KMS-11 (cell line): ENCODE measurements around the gene PPP1R2.
A peak's percentile ranks its signal among the peaks of the same experiment; 100 is the strongest.

ENCODE experiments used
- H2AFZ ChIP-seq: fragments of 200-600 bp; sonication (generic); 2 replicates; pipeline ENCODE4 v1.6.1; 2016; ENCODE audit warnings: antibody characterized with exemption, mixed run types, low read depth
- H3K27ac ChIP-seq: fragments of 200-600 bp; sonication (generic); 2 replicates; pipeline ENCODE4 v1.6.1; 2016; ENCODE audit warnings: mild to moderate bottlenecking, mixed run types
- H3K27me3 ChIP-seq: fragments of 200-600 bp; sonication (generic); 2 replicates; pipeline ENCODE4 v1.6.1; 2017; ENCODE audit warnings: mild to moderate bottlenecking, low read depth, mixed run types, moderate library complexity; ENCODE audit not compliant: insufficient read depth
- H3K36me3 ChIP-seq: fragments of 200-600 bp; sonication (generic); 2 replicates; pipeline ENCODE4 v1.6.1; 2017; ENCODE audit warnings: mild to moderate bottlenecking, mixed run types; ENCODE audit not compliant: insufficient read depth
- H3K4me1 ChIP-seq: fragments of 200-600 bp; sonication (generic); 2 replicates; pipeline ENCODE4 v1.6.1; 2016; ENCODE audit warnings: mild to moderate bottlenecking, low read depth, mixed run types; ENCODE audit not compliant: poor library complexity, severe bottlenecking
- H3K4me2 ChIP-seq: fragments of 200-600 bp; sonication (generic); 2 replicates; pipeline ENCODE4 v1.7.0; 2016; ENCODE audit warnings: mild to moderate bottlenecking, mixed run types
- H3K4me3 ChIP-seq: fragments of 200-600 bp; sonication (generic); IDR thresholded peaks from 2 replicates; pipeline ENCODE4 v1.6.1; 2017; ENCODE audit warnings: low read depth, low read length, mixed read lengths; ENCODE audit not compliant: insufficient read depth
- H3K79me2 ChIP-seq: fragments of 200-600 bp; sonication (generic); 2 replicates; pipeline ENCODE4 v1.6.1; 2016; ENCODE audit warnings: low read depth, mixed run types; ENCODE audit not compliant: insufficient read depth
- H3K9ac ChIP-seq: fragments of 200-600 bp; sonication (generic); 2 replicates; pipeline ENCODE4 v1.6.1; 2016; ENCODE audit warnings: mild to moderate bottlenecking, mixed run types
- H4K20me1 ChIP-seq: fragments of 200-600 bp; sonication (generic); 2 replicates; pipeline ENCODE4 v1.6.1; 2016; ENCODE audit warnings: mild to moderate bottlenecking, mixed run types; ENCODE audit not compliant: insufficient read depth
- CTCF ChIP-seq: fragments of 200-600 bp; sonication (generic); conservative IDR thresholded peaks from 2 replicates; pipeline ENCODE4 v1.6.1; 2017; ENCODE audit warnings: low read depth, mild to moderate bottlenecking, antibody characterized with exemption, low read length, moderate library complexity, mixed read lengths

The PPP1R2 gene

GRCh38 chr3:195553268-195553667 is 10.1 kb upstream of the PPP1R2 start:
- Histone ChIP-seq H3K4me1 (peaks cover 50% of the 10 kb centered on the region), H3K27me3 (no peaks in the 10 kb centered on the region), H3K4me2 (no peak overlapping the region), H3K4me3 (no peak overlapping the region), H3K79me2 (no peaks in the 10 kb centered on the region), H4K20me1 (no peaks in the 10 kb centered on the region), H3K9ac (no peak overlapping the region), H2AFZ (no peak overlapping the region), H3K27ac (no peak overlapping the region), H3K36me3 (no peaks in the 10 kb centered on the region)
- no peak for TF ChIP-seq CTCF

GRCh38 chr3:195551381-195551978 is 8.4 kb upstream of the PPP1R2 start:
- Histone ChIP-seq H3K4me1 (peaks cover 63% of the 10 kb centered on the region), H4K20me1 (no peaks in the 10 kb centered on the region), H3K4me2 (peak overlapping the region; percentile 72), H3K9ac (peak overlapping the region; percentile 59), H3K27ac (peak overlapping the region; percentile 93), H3K27me3 (no peaks in the 10 kb centered on the region), H3K4me3 (no peak overlapping the region), H3K79me2 (no peaks in the 10 kb centered on the region), H2AFZ (peak overlapping the region; percentile 50), H3K36me3 (no peaks in the 10 kb centered on the region)
- no peak for TF ChIP-seq CTCF

- Histone ChIP-seq H3K4me3 (peak overlapping the region; percentile 36), H3K4me1 (peaks cover 70% of the 10 kb centered on the region), H3K27me3 (no peaks in the 10 kb centered on the region), H3K9ac (peak overlapping the region; percentile 59), H3K79me2 (no peaks in the 10 kb centered on the region), H4K20me1 (no peaks in the 10 kb centered on the region), H3K27ac (peak overlapping the region; percentile 93), H2AFZ (peak overlapping the region; percentile 50), H3K36me3 (no peaks in the 10 kb centered on the region), H3K4me2 (peak overlapping the region; percentile 72)
- no peak for TF ChIP-seq CTCF
Measured at GRCh38 chr3:195550723-195551122, 7.6 kb upstream of the PPP1R2 start.

- peak overlapping the region; percentile 36 for H3K4me3 ChIP-seq
- peak overlapping the region; percentile 93 for H3K27ac ChIP-seq
- no peaks in the 10 kb centered on the region for H3K36me3 ChIP-seq
- H2AFZ ChIP-seq, result peak overlapping the region; percentile 50
- peak overlapping the region; percentile 72 for H3K4me2 ChIP-seq
- no peak for TF ChIP-seq CTCF
- no peaks in the 10 kb centered on the region for H3K27me3 ChIP-seq
- H4K20me1 ChIP-seq, result no peaks in the 10 kb centered on the region
- H3K9ac ChIP-seq, result peak overlapping the region; percentile 59
- H3K79me2 ChIP-seq, result no peaks in the 10 kb centered on the region
- peaks cover 77% of the 10 kb centered on the region for H3K4me1 ChIP-seq
Measured at GRCh38 chr3:195549931-195550519, 6.9 kb upstream of the PPP1R2 start.
